Measurements from ENCODE around the gene LSAMP. TPM values are rescaled to one million over a fixed set of nuclear protein-coding genes. Genes with fewer than 3 reads are reported as not detected.

Gene LSAMP
- total RNA-seq, 1 experiment from 2014 or later: 0.90 TPM

DNA sequence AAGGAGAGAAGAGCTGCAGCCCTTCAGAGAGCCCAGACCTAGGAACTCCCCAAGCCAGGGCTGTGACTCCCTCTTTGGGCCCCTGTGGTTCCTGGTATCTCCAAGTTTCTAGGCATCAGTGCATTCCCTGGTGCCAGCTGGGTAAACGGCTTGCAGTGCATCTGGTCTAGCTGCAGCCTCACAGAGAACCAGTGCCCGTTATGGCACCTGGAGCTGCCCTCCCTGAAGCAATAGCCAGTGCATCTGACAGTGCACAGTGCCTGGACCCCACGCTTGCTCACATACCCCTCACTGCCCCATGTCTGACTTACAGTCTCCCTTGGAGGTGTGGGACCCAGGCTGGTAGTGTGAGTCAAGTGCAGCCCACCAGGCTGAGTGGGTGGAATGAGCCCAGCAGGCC, 52.1 kb downstream of the LSAMP start:
- Histone ChIP-seq H3K79me2 (ENCODE audit: insufficient read depth, low read length) (no peaks in the 10 kb centered on the region), H3K27ac (ENCODE audit: insufficient read length, low read depth, low read length) (no peak overlapping the region), H3K4me1 (ENCODE audit: insufficient read depth, low read length) (peaks cover 9% of the 10 kb centered on the region; the same call in 1 of the 2 replicates), H3K4ac (ENCODE audit: low read depth, low read length) (no peak overlapping the region), H2BK12ac (ENCODE audit: insufficient read length, low read depth, low read length) (no peak overlapping the region), H3K23me2 (ENCODE audit: insufficient read length, low read depth, low read length, poor library complexity, severe bottlenecking) (no peaks in the 10 kb centered on the region), H3T11ph (ENCODE audit: low read length) (no peak overlapping the region), H3K27me3 (ENCODE audit: insufficient read depth, low read length) (no peaks in the 10 kb centered on the region), H2AFZ (ENCODE audit: low read length) (no peak overlapping the region), H2BK15ac (ENCODE audit: low read depth, low read length) (no peak overlapping the region), H2AK5ac (ENCODE audit: insufficient read length, low read length) (no peak overlapping the region), H3K9me3 (ENCODE audit: control insufficient read depth, low read depth, low read length) (no peaks in the 10 kb centered on the region), H3K23ac (ENCODE audit: insufficient read length, low read depth, low read length) (no peak overlapping the region), H4K5ac (ENCODE audit: insufficient read length, low read depth, low read length) (no peak overlapping the region), H2BK20ac (ENCODE audit: low read depth, low read length, poor library complexity, severe bottlenecking) (no peak overlapping the region), H3K18ac (ENCODE audit: insufficient read length, low read depth, low read length) (no peak overlapping the region), H3K56ac (ENCODE audit: insufficient read length, low read depth, low read length) (no peak overlapping the region), H4K20me1 (ENCODE audit: control insufficient read depth, insufficient read depth, insufficient read length) (no peaks in the 10 kb centered on the region), H2BK120ac (ENCODE audit: low read depth, low read length, poor library complexity, severe bottlenecking) (no peak overlapping the region), H4K91ac (ENCODE audit: insufficient read length, low read depth, low read length) (no peak overlapping the region), H2BK5ac (ENCODE audit: insufficient read length, low read length) (no peak overlapping the region), H4K8ac (replicated peaks; ENCODE audit: insufficient read length, low read depth, low read length) (no peak overlapping the region), H3K9ac (ENCODE audit: extremely low read depth, insufficient read length, low read length) (no peak overlapping the region), H3K79me1 (ENCODE audit: insufficient read depth, low read depth, low read length, poor library complexity, severe bottlenecking) (no peaks in the 10 kb centered on the region), H3K14ac (ENCODE audit: insufficient read depth, low read length) (no peak overlapping the region), H3K4me2 (ENCODE audit: insufficient read depth, insufficient read length, low read length) (no peak overlapping the region)
- no peaks in the 10 kb centered on the region; the same call in 1 of the 2 replicates for H3K27me3 Mint-ChIP-seq (ENCODE audit: low read depth)
- no peaks in the 10 kb centered on the region; a peak in 1 of 5 replicates for H3K9me3 Mint-ChIP-seq
- DNase-seq: no peak
- TF ChIP-seq, protein P1, sequence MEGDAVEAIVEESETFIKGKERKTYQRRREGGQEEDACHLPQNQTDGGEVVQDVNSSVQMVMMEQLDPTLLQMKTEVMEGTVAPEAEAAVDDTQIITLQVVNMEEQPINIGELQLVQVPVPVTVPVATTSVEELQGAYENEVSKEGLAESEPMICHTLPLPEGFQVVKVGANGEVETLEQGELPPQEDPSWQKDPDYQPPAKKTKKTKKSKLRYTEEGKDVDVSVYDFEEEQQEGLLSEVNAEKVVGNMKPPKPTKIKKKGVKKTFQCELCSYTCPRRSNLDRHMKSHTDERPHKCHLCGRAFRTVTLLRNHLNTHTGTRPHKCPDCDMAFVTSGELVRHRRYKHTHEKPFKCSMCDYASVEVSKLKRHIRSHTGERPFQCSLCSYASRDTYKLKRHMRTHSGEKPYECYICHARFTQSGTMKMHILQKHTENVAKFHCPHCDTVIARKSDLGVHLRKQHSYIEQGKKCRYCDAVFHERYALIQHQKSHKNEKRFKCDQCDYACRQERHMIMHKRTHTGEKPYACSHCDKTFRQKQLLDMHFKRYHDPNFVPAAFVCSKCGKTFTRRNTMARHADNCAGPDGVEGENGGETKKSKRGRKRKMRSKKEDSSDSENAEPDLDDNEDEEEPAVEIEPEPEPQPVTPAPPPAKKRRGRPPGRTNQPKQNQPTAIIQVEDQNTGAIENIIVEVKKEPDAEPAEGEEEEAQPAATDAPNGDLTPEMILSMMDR (conservative IDR thresholded peaks at IDR 0.05): no peak
- no peak overlapping the region for H3K4me3 Mint-ChIP-seq
- no CpG with 5 or more reads among the region's 3 CpGs for WGBS (ENCODE audit: extremely low coverage, insufficient read length, low lambda C conversion rate)
- peak overlapping the region in 2 of 3 experiments; percentile 34 to 76; a peak in 1 of 7 replicates for H3K27ac Mint-ChIP-seq
- peaks cover 20 to 21% of the 10 kb centered on the region in 2 experiments for H3K4me1 Mint-ChIP-seq
- no peaks in the 10 kb centered on the region for H3K36me3 Mint-ChIP-seq (ENCODE audit: insufficient read depth in 1 of 3, low read depth in 3 of 3)
